ENCODE results near the gene GTF2H3.

GRCh38 chr12:123648401-123648800, 14.8 kb downstream of the GTF2H3 start:
- TF ChIP-seq EZH2 (IDR thresholded peaks at IDR 0.05; ENCODE audit: borderline replicate concordance, insufficient read depth, low read depth, low read length, poor library complexity, severe bottlenecking) (no peak), CTCF (IDR thresholded peaks at IDR 0.05) (no peak)
